GM19099 (cell line): ENCODE data around the gene LSM14B.

Experiments used
- POLR2A ChIP-seq: IDR thresholded peaks from 3 replicates; pipeline ENCODE4 v1.6.1; 2011; ENCODE audit warnings: low read depth; ENCODE audit not compliant: insufficient read length; ENCODE audit errors: extremely low read depth

The LSM14B gene

DNA sequence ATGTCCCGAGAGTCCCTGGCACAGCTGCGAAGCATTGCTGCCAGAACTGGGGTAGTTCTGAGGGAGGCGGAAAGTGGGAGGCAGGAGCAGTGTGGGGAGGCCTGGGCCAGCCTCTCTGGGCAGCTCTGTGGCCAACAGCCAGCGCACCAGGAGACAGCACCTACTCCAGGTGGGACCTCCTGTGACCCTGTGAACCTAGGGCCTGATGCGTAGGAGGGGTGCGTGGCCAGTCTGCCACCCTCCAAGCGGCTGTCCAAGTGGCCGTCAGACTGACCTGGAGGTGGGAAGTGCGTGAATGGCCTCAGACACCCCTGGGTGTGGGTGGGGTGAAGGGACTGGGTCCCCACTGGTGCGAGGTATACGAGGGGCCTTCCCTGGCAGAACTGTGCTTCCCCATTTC lies 36.8 kb downstream of the LSM14B start:
- TF ChIP-seq POLR2A, result no peak

DNA sequence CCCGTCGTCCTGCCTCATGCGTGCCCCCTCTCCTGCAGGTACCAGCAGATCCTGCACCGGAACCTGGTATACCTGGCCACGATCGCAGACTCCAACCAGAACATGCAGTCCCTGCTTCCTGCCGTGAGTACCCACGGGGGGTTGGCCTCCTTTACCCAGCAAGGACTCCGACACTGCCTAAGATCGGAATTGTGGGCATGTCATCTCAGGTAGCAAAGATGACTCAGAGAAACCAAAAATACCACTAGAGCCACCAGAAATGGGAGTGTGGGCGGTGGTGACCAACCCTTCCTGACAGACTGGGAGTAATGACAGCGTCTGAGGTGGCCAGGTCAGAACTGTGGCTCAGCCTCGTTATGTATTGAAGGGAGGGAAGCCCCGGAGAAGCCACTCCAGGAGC lies 37.6 kb downstream of the LSM14B start:
- no peak for TF ChIP-seq POLR2A

DNA sequence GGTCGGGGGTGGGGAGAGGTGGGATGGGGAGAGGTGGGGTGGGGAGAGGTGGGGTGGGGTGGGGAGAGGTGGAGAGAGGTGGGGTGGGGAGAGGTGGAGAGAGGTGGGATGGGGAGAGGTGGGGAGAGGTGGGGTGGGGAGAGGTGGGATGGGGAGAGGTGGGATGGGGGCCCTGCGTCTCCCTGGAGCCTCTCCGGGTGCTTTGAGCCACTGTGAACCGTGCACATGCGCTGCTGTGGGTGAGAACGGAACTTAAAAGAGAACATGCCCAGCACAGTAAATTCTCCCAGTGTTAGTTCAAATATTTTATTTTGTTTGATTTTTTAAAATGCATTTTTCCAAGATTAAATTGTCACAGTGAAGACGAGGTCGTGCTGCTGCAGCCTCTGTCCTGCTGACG lies 38.0 kb downstream of the LSM14B start:
- no peak for TF ChIP-seq POLR2A

DNA sequence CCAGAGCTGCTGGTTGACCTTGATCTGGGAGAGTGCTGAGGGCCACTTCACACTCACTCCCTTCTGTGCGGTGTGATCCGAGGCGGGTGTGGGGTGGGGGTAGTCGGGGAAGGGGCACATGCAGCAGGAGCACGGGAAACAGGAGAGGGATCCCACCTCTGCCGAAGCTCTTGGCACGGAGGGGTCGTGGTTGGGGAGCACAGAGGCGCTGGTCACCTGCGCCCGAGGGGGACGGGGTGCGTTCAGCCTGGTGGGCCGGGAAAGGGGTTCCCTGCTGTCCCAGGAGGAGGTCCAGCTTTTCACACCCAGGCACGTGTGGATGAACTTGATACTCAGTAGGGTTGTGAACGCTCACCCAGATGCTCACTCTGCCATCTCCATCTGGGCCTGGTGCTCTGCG lies 38.6 kb downstream of the LSM14B start:
- no peak for TF ChIP-seq POLR2A

DNA sequence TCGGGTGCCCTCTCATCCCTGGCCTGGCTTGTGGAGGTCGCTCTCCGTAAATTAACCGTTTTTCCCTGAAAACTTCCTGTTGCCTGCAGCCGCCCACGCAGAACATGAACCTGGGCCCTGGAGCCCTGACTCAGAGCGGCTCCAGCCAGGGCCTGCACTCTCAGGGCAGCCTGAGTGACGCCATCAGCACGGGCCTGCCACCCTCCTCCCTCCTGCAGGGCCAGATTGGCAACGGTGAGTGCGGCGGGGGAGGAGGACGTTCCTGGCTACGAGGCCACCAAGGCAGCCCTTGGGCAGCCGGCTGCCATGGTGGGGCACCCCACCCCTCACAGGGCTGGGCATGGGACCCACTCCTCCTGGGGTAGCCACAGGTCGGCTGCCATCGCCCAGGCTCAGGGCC lies 39.1 kb downstream of the LSM14B start:
- no peak for TF ChIP-seq POLR2A

DNA sequence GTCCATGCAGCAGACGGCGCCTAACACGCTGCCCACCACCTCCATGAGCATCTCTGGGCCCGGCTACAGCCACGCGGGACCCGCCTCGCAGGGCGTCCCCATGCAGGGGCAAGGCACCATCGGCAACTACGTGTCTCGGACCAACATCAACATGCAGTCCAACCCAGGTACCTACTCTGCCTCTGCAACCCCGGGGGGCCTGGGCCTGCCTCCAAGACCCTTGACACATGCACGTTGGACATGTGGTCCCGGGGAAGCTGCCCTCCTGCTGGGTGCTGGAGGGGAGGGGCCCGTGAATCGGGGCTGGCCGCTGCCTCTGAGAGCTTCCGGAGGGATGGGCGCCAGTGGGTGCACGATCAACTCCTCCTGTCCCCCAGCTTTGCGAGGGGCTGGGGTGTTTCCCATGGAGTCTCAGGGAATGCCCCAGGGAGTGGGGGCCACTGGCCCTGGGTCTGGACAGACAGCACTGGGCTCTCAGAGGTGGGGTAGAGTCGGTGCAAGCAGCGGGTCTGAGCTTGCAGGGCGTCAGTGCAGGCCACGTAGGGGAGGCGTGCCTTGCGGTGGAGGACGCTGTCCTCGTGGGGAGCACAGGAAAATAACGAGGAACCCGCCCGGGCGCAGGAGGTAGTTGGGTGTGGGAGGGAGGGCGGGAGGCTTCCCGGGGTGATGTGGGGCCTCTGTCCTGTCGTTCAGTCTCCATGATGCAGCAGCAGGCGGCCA lies 40.6 kb downstream of the LSM14B start:
- TF ChIP-seq POLR2A, result no peak

DNA sequence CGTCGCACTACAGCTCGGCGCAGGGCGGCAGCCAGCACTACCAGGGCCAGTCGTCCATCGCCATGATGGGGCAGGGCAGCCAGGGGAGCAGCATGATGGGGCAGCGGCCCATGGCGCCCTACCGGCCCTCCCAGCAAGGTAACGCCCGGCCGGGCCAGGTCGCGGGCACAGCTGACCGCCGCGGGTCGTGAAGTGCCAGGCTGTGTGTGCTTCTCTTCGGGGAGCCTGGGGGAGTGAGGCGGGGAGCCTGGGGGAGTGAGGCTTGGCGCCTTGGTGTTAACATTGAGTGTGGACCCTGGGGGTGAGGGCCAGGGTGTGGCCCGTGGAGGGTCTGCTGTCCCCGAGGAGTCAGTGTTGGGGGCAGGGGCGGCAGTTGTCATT lies 41.2 kb downstream of the LSM14B start:
- no peak for TF ChIP-seq POLR2A

DNA sequence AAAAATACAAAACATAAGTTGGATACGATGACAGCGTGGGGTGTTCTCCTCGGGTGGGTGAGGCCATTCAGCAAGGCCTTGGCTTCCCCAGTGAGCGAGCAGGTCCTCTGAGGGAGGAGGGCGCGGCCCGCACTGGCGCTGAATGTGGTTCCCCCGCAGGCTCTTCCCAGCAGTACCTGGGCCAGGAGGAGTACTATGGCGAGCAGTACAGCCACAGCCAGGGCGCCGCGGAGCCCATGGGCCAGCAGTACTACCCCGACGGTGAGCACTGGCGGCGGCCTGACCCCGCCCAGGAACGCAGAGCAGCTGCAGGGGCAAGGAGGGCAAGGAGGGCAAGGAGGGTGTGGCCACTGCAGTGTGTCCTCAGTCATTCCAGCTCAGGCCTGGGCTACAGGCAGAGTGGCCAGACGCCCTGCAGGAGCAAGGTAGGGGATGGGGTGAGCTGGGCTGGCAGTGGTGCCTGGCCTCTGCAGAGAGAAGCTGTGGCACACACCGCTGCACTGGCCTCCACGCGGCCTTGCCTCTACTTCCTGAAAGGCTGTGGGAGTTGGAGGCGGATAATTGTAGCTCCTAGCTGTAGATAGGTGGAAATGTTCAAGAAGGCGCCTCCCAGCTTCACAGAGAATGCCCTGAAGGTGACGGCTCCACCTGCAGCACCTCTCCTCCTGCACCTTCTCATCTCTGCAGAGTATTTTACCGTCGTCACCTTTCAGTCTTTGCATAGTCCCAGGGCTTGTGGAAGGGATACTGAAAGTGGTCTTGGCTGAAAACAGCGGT lies 41.9 kb downstream of the LSM14B start:
- TF ChIP-seq POLR2A, result no peak

DNA sequence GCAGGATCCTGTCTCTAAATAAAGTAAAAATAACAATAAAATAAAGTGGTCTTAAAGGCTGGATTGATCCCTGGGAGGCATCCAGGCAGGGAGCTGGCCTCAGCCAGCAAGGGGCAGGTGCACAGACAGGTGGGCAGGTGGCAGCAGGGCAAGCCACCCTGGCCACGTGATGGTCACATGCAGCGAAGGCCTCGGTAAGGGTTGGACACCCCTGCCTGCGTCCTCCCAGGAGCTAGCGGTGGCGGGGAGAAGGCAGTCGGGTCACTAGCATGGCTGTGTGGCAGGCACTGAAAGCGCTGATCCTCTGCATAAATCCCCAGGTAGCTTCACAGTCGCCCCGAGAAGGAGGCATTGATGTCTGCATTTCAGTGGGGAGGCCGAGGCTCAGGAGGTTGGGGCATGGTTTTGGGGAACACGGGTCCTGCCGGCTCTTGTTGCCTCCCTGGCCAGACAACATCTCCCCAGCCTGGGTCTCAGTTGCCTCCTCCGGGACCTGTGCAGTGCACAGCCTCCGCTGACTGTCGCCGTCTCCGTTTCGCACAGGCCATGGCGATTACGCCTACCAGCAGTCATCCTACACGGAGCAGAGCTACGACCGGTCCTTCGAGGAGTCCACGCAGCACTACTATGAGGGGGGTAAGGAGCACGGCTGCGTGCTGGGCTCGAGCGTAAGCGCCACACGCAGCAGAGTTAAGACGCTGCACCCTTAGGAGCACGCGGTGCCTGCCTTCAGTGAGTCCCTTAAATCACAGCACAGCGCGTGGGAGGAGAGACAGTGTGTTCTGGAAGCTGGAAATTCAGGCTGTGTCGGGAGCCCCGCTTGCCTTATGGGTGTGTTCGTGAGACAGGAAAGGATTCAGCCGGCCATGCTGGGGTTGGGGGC lies 42.8 kb downstream of the LSM14B start:
- no peak for TF ChIP-seq POLR2A

DNA sequence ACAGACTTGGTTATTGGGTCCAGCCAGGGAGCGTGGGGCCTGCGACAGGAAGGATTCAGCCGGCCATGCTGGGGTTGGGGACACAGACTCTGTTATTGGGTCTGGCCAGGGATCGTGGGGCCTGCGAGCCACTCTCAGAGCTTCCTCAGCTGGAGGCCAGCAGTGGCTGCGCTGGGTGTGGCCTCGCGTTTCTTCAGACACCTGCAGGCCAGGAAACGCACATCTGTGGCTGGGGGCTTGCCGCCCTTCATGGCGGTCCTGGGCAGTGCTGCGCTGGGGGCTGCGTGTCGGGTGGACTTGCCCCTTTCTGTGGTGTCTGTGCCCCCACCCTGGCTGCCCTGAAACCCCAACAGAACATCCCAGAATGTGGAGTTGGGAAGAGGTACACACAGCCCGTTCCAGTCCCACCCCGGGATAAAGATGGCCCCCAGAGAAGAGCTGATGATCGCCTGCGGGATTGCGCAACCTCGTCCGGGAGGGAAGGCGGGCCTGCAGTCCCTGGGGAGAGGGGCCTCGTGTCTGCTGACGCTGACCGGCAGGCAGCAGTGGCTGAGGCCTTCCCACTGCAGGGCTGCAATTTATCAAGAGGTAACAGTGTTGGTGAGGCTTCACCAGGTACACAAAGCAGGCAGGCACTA lies 43.6 kb downstream of the LSM14B start:
- no peak for TF ChIP-seq POLR2A

DNA sequence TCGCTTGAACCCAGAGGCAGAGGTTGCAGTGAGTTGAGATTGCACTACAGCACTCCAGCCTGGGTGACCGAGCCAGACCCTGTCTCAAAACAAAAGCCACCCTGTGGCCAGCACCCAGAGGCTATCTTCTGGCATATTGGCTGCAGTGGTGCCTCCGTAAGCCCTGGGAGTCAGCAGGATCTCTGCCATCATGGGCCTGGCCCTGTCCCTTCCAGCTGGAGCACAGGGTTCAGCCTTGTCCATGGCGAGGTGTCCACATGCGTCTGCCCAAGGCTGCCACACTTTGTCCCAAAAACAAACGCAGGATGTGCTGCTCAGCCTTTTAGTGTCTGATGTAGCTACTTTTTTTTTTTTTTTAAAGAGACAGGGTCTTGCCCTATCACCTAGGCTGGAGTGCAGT lies 45.2 kb downstream of the LSM14B start:
- TF ChIP-seq POLR2A, result no peak

DNA sequence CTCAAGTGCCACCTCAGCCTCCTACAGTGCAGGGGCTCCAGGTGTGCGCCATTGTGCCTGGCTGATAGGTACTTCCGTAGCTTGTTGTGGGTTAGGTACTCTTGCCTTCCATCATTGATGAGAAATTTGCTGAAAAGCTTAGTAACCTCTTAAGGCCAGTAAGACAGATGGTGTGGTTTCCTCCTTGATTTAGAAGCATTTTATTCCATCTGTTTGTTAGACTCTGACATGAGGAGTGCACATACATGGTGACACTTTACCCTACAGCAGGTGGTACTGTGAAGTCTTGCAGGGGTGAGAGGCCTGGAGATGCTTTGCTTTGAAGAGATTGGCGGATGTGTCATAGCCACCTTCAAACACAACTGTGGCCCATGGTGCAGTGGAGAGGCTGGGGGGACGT lies 45.8 kb downstream of the LSM14B start:
- no peak for TF ChIP-seq POLR2A

DNA sequence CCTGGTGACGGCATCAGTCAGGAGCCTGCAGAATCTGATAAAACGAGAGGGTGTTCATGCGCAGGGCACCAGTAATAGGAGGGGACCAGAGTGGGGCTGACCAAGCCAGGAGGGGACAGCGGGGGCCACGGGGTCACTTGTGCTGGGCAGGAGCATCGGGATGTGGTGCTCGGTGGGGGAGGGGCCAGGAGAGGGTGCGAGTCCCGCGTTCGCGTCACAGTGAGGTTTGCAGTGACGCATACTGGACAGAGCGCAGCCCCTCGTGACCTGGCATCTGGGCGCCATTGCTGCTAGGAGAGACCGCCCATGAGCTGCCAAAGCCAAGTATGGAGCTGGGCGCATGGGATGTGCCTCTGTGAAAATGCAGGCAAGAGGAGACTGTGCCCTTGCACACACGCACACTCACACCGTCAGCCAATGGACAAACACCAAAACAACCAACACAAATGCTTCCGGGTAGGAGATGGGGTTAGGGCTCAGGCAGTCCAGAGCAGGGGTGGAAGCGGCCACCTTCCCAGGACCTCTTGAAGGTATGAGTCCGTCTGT lies 46.7 kb downstream of the LSM14B start:
- TF ChIP-seq POLR2A, result no peak

DNA sequence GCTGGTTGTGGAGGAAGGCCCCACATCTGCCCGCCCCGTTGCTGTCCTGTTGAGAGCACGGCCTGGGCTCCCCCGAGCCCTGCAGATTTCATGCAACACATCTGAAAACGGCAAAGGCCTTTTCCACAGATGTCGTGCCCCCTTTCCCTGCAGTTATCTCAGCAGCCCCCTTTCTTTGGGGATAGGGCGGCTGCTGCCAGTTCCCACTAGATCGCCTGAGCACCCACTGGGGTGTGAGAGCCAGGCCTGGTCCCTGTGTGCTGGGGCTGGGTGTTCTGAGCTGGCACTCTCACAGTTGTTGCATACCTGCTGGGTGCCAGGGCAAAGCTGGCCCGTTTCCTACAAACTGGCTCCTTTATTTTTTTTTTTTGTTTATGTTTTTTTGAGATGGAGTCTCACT lies 48.3 kb downstream of the LSM14B start:
- no peak for TF ChIP-seq POLR2A

DNA sequence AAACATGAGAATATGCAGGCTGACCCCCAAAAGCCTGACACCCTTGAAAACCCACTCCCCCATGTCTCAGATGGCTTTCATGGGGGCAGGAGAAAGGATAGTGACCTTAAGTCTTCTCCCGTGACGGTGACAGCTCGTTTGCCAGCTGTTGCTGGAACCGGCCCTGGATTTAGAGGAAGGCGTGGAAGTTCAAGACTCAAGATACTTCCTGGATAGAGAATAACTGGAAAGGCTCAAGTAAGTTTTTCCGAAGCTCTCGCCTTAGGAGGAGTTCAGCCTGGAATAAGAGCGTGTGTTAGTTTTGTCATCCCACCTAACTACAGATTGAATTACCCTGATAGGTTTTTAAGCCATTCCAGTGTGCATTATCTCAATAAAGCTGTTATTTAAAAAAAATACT lies 49.0 kb downstream of the LSM14B start:
- TF ChIP-seq POLR2A, result no peak

DNA sequence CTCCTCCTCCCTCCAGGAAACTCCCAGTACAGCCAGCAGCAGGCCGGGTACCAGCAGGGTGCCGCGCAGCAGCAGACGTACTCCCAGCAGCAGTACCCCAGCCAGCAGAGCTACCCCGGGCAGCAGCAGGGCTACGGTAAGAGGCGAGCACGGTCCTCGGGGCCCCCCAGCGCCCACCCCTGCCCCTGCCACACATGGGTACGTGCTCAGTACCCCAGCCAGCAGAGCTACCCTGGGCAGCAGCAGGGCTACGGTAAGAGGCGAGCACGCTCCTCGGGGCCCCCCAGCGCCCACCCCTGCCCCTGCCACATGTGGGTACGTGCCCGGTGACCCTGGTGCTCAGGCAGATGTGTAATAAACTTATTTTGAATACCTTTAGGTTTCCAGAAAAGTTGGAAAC lies 50.4 kb downstream of the LSM14B start:
- TF ChIP-seq POLR2A, result no peak
